Gastrocnemius medialis (tissue), 4 donors: Measurements from ENCODE around the gene GPR157.

Experiments
- POLR2A ChIP-seq, 2 donors: fragments of 450-650 bp; IDR thresholded peaks; one replicate each; pipeline ENCODE4 v1.6.1; 2017; ENCODE audit warnings: antibody characterized with exemption in 2 of 2, mild to moderate bottlenecking in 2 of 2, moderate library complexity in 2 of 2
- TF ChIP-seq, protein P1 (sequence below), 5 experiments: fragments of 450-650 bp in 3 of 5; fragments of 200-600 bp in 2 of 5; sonication (generic) in 2 of 5; IDR thresholded peaks in 4 of 5; conservative IDR thresholded peaks in 1 of 5; 1 replicate in 4 of 5; 2 replicates in 1 of 5; pipeline ENCODE4 v1.5.1; 2016 to 2019; ENCODE audit warnings: antibody characterized with exemption in 5 of 5, mild to moderate bottlenecking in 3 of 5, moderate library complexity in 3 of 5

DNA sequence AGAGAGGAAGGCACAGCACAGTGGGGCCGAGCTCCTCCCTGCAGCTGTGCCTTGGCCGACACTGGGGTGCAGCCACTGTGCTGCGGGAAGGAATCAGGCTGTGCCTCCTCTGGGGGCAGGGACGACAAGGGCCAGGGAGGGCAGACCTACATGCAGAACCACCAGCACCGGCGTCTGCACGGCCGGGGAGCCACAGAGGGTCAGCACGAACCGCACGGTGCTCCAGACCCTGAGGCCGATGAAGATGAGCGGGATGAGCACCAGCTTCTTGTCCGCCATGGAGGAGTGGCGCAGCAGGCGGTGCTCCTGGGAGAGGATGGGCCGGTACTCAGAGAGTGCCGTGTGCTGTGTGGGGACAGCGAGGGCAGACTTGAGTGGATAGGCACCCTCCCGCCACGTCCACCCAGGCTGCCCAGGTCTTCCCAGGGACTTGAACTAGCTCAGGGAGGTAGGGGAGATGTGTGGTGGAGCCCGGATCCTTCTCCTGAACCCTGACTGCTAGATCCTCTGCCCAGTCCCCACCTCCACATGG lies 23.5 kb downstream of the GPR157 start:
- TF ChIP-seq, protein P1, sequence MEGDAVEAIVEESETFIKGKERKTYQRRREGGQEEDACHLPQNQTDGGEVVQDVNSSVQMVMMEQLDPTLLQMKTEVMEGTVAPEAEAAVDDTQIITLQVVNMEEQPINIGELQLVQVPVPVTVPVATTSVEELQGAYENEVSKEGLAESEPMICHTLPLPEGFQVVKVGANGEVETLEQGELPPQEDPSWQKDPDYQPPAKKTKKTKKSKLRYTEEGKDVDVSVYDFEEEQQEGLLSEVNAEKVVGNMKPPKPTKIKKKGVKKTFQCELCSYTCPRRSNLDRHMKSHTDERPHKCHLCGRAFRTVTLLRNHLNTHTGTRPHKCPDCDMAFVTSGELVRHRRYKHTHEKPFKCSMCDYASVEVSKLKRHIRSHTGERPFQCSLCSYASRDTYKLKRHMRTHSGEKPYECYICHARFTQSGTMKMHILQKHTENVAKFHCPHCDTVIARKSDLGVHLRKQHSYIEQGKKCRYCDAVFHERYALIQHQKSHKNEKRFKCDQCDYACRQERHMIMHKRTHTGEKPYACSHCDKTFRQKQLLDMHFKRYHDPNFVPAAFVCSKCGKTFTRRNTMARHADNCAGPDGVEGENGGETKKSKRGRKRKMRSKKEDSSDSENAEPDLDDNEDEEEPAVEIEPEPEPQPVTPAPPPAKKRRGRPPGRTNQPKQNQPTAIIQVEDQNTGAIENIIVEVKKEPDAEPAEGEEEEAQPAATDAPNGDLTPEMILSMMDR (IDR thresholded peaks at IDR 0.05 in 4 of 5, conservative IDR thresholded peaks at IDR 0.05 in 1 of 5), result no peak
- no peak for TF ChIP-seq POLR2A (IDR thresholded peaks at IDR 0.05)
